Measurements from ENCODE around the gene PARM1. TPM values are rescaled to one million over a fixed set of nuclear protein-coding genes. Genes with fewer than 3 reads are reported as not detected.
A peak's percentile ranks its signal among the peaks of the same experiment; 100 is the strongest.

The PARM1 gene
- total RNA-seq, 1 donor from 2014 or later: not detected

GRCh38 chr4:75071317-75071716, 138.4 kb downstream of the PARM1 start:
- FAIRE-seq (no peak), DNase-seq (ENCODE audit: low read depth) (no peak)
- Histone ChIP-seq H3K4me3 (ENCODE audit: low read depth, low read length) (no peak overlapping the region), H3K27me3 (ENCODE audit: control insufficient read depth, insufficient read depth, low read length) (peaks cover 2% of the 10 kb centered on the region), H3K36me3 (ENCODE audit: control insufficient read depth, insufficient read depth, low read length) (no peaks in the 10 kb centered on the region)
- no peak for TF ChIP-seq CTCF (IDR thresholded peaks at IDR 0.05; ENCODE audit: insufficient read depth, low read length, severe bottlenecking)

GRCh38 chr4:75080888-75081287, 148.0 kb downstream of the PARM1 start:
- no peaks in the 10 kb centered on the region for H3K36me3 ChIP-seq (ENCODE audit: control insufficient read depth, insufficient read depth, low read length)
- no peak for DNase-seq (ENCODE audit: low read depth)
- TF ChIP-seq CTCF (IDR thresholded peaks at IDR 0.05; ENCODE audit: insufficient read depth, low read length, severe bottlenecking): no peak
- H3K27me3 ChIP-seq (ENCODE audit: control insufficient read depth, insufficient read depth, low read length): no peaks in the 10 kb centered on the region
- FAIRE-seq: peak; percentile 36
- no peak overlapping the region for H3K4me3 ChIP-seq (ENCODE audit: low read depth, low read length)

GRCh38 chr4:75081561-75081960, 148.6 kb downstream of the PARM1 start:
- peak; percentile 57 for DNase-seq (ENCODE audit: low read depth)
- H3K4me3 ChIP-seq (ENCODE audit: low read depth, low read length): no peak overlapping the region
- H3K36me3 ChIP-seq (ENCODE audit: control insufficient read depth, insufficient read depth, low read length): no peaks in the 10 kb centered on the region
- no peak for FAIRE-seq
- no peak for TF ChIP-seq CTCF (IDR thresholded peaks at IDR 0.05; ENCODE audit: insufficient read depth, low read length, severe bottlenecking)
- no peaks in the 10 kb centered on the region for H3K27me3 ChIP-seq (ENCODE audit: control insufficient read depth, insufficient read depth, low read length)

- no peak for TF ChIP-seq CTCF (IDR thresholded peaks at IDR 0.05; ENCODE audit: insufficient read depth, low read length, severe bottlenecking)
- H3K27me3 ChIP-seq (ENCODE audit: control insufficient read depth, insufficient read depth, low read length): no peaks in the 10 kb centered on the region
- no peak overlapping the region for H3K4me3 ChIP-seq (ENCODE audit: low read depth, low read length)
- no peaks in the 10 kb centered on the region for H3K36me3 ChIP-seq (ENCODE audit: control insufficient read depth, insufficient read depth, low read length)
- FAIRE-seq: no peak
- no peak for DNase-seq (ENCODE audit: low read depth)
These were observed 154.5 kb downstream of the PARM1 start for GRCh38 chr4:75087416-75087815.

- no peak for TF ChIP-seq CTCF (IDR thresholded peaks at IDR 0.05; ENCODE audit: insufficient read depth, low read length, severe bottlenecking)
- FAIRE-seq (no peak), DNase-seq (ENCODE audit: low read depth) (no peak)
- no peak overlapping the region for H3K4me3 ChIP-seq (ENCODE audit: low read depth, low read length)
- H3K27me3 ChIP-seq (ENCODE audit: control insufficient read depth, insufficient read depth, low read length): no peaks in the 10 kb centered on the region
- H3K36me3 ChIP-seq (ENCODE audit: control insufficient read depth, insufficient read depth, low read length): no peaks in the 10 kb centered on the region
These were observed 154.9 kb downstream of the PARM1 start for GRCh38 chr4:75087865-75088264.

- DNase-seq (ENCODE audit: low read depth) (no peak), FAIRE-seq (no peak)
- TF ChIP-seq CTCF (IDR thresholded peaks at IDR 0.05; ENCODE audit: insufficient read depth, low read length, severe bottlenecking): no peak
- H3K27me3 ChIP-seq (ENCODE audit: control insufficient read depth, insufficient read depth, low read length): no peaks in the 10 kb centered on the region
- H3K36me3 ChIP-seq (ENCODE audit: control insufficient read depth, insufficient read depth, low read length): no peaks in the 10 kb centered on the region
- no peak overlapping the region for H3K4me3 ChIP-seq (ENCODE audit: low read depth, low read length)
These were observed 156.3 kb downstream of the PARM1 start for GRCh38 chr4:75089206-75089605.
